Endothelial cell (in vitro differentiated cells): ENCODE measurements around the gene PPP1R14C. TPM values are rescaled to one million over a fixed set of nuclear protein-coding genes. Genes with fewer than 3 reads are reported as not detected.

Experiments used
- DNase-seq: peaks from one replicate; pipeline ENCODE4 v3.0.0; 2021; ENCODE audit warnings: low spot score
- H3K27ac Mint-ChIP-seq: one replicate; pipeline ENCODE4 v1.8.0; 2021; ENCODE audit warnings: mixed read lengths, inconsistent platforms; ENCODE audit not compliant: unreplicated experiment
- H3K27me3 Mint-ChIP-seq: one replicate; pipeline ENCODE4 v1.8.0; 2021; ENCODE audit warnings: mild to moderate bottlenecking, moderate library complexity, mixed read lengths, inconsistent platforms; ENCODE audit not compliant: unreplicated experiment
- H3K36me3 Mint-ChIP-seq: one replicate; pipeline ENCODE4 v1.8.0; 2021; ENCODE audit warnings: mild to moderate bottlenecking, low read depth, mixed read lengths, inconsistent platforms; ENCODE audit not compliant: unreplicated experiment
- H3K4me1 Mint-ChIP-seq: one replicate; pipeline ENCODE4 v1.8.0; 2021; ENCODE audit warnings: mild to moderate bottlenecking, mixed read lengths, inconsistent platforms; ENCODE audit not compliant: unreplicated experiment
- H3K4me3 Mint-ChIP-seq: one replicate; pipeline ENCODE4 v1.8.0; 2021; ENCODE audit warnings: mild to moderate bottlenecking, mixed read lengths, inconsistent platforms; ENCODE audit not compliant: unreplicated experiment
- H3K9me3 Mint-ChIP-seq: one replicate; pipeline ENCODE4 v1.8.0; 2021; ENCODE audit warnings: mixed read lengths, inconsistent platforms; ENCODE audit not compliant: unreplicated experiment
- CTCF ChIP-seq: fragments of 200-600 bp; sonication (generic); IDR thresholded peaks from one replicate; pipeline ENCODE4 v1.5.0; 2021; ENCODE audit warnings: antibody characterized with exemption; ENCODE audit not compliant: unreplicated experiment
- total RNA-seq: library from RNA; stranded (reverse); fragmentation: NEBNext Ultra II Directional; extraction: Animal tissue kit (Norgen Biotek cat#: 25700); gene quantifications from one replicate; pipeline ENCODE4 v1.2.1, GENCODE V29; 2021; ENCODE audit not compliant: unreplicated experiment

PPP1R14C gene
- total RNA-seq, 1 donor from 2014 or later: 2.5 TPM

GRCh38 chr6:150201285-150201684 lies 58.4 kb downstream of the PPP1R14C start:
- H3K4me3 Mint-ChIP-seq: no peak overlapping the region
- no peak for TF ChIP-seq CTCF
- H3K4me1 Mint-ChIP-seq: no peaks in the 10 kb centered on the region
- no peaks in the 10 kb centered on the region for H3K9me3 Mint-ChIP-seq
- no peak for DNase-seq
- peaks cover 1% of the 10 kb centered on the region for H3K27me3 Mint-ChIP-seq
- peak overlapping the region; percentile 4 for H3K27ac Mint-ChIP-seq
- H3K36me3 Mint-ChIP-seq: no peaks in the 10 kb centered on the region

GRCh38 chr6:150201772-150202329 lies 59.0 kb downstream of the PPP1R14C start:
- no peaks in the 10 kb centered on the region for H3K4me1 Mint-ChIP-seq
- no peak for DNase-seq
- no peaks in the 10 kb centered on the region for H3K36me3 Mint-ChIP-seq
- H3K4me3 Mint-ChIP-seq: no peak overlapping the region
- H3K27me3 Mint-ChIP-seq: peaks cover 1% of the 10 kb centered on the region
- no peaks in the 10 kb centered on the region for H3K9me3 Mint-ChIP-seq
- no peak overlapping the region for H3K27ac Mint-ChIP-seq
- TF ChIP-seq CTCF: no peak

- H3K9me3 Mint-ChIP-seq: no peaks in the 10 kb centered on the region
- no peak for DNase-seq
- H3K4me3 Mint-ChIP-seq: no peak overlapping the region
- no peaks in the 10 kb centered on the region for H3K36me3 Mint-ChIP-seq
- TF ChIP-seq CTCF: no peak
- H3K27me3 Mint-ChIP-seq: peaks cover 1% of the 10 kb centered on the region
- H3K27ac Mint-ChIP-seq: no peak overlapping the region
- no peaks in the 10 kb centered on the region for H3K4me1 Mint-ChIP-seq
Observed at GRCh38 chr6:150202404-150202803, 59.6 kb downstream of the PPP1R14C start.

GRCh38 chr6:150202934-150203333 lies 60.1 kb downstream of the PPP1R14C start:
- H3K36me3 Mint-ChIP-seq: no peaks in the 10 kb centered on the region
- no peak for DNase-seq
- peaks cover 1% of the 10 kb centered on the region for H3K27me3 Mint-ChIP-seq
- no peaks in the 10 kb centered on the region for H3K9me3 Mint-ChIP-seq
- TF ChIP-seq CTCF: no peak
- no peaks in the 10 kb centered on the region for H3K4me1 Mint-ChIP-seq
- H3K27ac Mint-ChIP-seq: no peak overlapping the region
- no peak overlapping the region for H3K4me3 Mint-ChIP-seq

GRCh38 chr6:150203378-150203777 lies 60.5 kb downstream of the PPP1R14C start:
- no peak for TF ChIP-seq CTCF
- no peak overlapping the region for H3K4me3 Mint-ChIP-seq
- no peaks in the 10 kb centered on the region for H3K4me1 Mint-ChIP-seq
- H3K27me3 Mint-ChIP-seq: peaks cover 1% of the 10 kb centered on the region
- H3K27ac Mint-ChIP-seq: no peak overlapping the region
- no peaks in the 10 kb centered on the region for H3K9me3 Mint-ChIP-seq
- no peaks in the 10 kb centered on the region for H3K36me3 Mint-ChIP-seq
- DNase-seq: no peak
